IPS-11a (cell line): Measurements from ENCODE around the gene VSTM2B.

Experiments
- H3K4me3 ChIP-seq: one replicate; pipeline ENCODE4 v1.5.1; 2013; ENCODE audit warnings: low read depth, low read length, control low read depth

The VSTM2B gene

GRCh38 chr19:29495901-29496441, 29.8 kb upstream of the VSTM2B start:
- H3K4me3 ChIP-seq = no peak overlapping the region

- H3K4me3 ChIP-seq = no peak overlapping the region
Measured at GRCh38 chr19:29497241-29497640, 28.6 kb upstream of the VSTM2B start.

- H3K4me3 ChIP-seq = no peak overlapping the region
Measured at GRCh38 chr19:29497686-29498436, 27.9 kb upstream of the VSTM2B start.

- H3K4me3 ChIP-seq = no peak overlapping the region
Measured at GRCh38 chr19:29499261-29499920, 26.4 kb upstream of the VSTM2B start.

- no peak overlapping the region for H3K4me3 ChIP-seq
Measured at GRCh38 chr19:29499921-29500590, 25.7 kb upstream of the VSTM2B start.

GRCh38 chr19:29501816-29502580, 23.8 kb upstream of the VSTM2B start:
- no peak overlapping the region for H3K4me3 ChIP-seq

GRCh38 chr19:29502581-29502850, 23.3 kb upstream of the VSTM2B start:
- H3K4me3 ChIP-seq = no peak overlapping the region

GRCh38 chr19:29503140-29503758, 22.5 kb upstream of the VSTM2B start:
- H3K4me3 ChIP-seq = no peak overlapping the region

- H3K4me3 ChIP-seq = no peak overlapping the region
Measured at GRCh38 chr19:29503785-29504184, 22.0 kb upstream of the VSTM2B start.

- H3K4me3 ChIP-seq = no peak overlapping the region
Measured at GRCh38 chr19:29504454-29504853, 21.3 kb upstream of the VSTM2B start.

- no peak overlapping the region for H3K4me3 ChIP-seq
Measured at GRCh38 chr19:29505097-29505824, 20.5 kb upstream of the VSTM2B start.

GRCh38 chr19:29506619-29506911, 19.2 kb upstream of the VSTM2B start:
- no peak overlapping the region for H3K4me3 ChIP-seq

GRCh38 chr19:29507081-29507860, 18.5 kb upstream of the VSTM2B start:
- H3K4me3 ChIP-seq = no peak overlapping the region

- H3K4me3 ChIP-seq = no peak overlapping the region
Measured at GRCh38 chr19:29508181-29508580, 17.6 kb upstream of the VSTM2B start.

GRCh38 chr19:29509456-29509855, 16.3 kb upstream of the VSTM2B start:
- no peak overlapping the region for H3K4me3 ChIP-seq

GRCh38 chr19:29510701-29511265, 15.0 kb upstream of the VSTM2B start:
- no peak overlapping the region for H3K4me3 ChIP-seq

- H3K4me3 ChIP-seq = no peak overlapping the region
Measured at GRCh38 chr19:29511768-29512167, 14.0 kb upstream of the VSTM2B start.

GRCh38 chr19:29512748-29513147, 13.0 kb upstream of the VSTM2B start:
- H3K4me3 ChIP-seq = no peak overlapping the region

GRCh38 chr19:29514525-29515232, 11.1 kb upstream of the VSTM2B start:
- no peak overlapping the region for H3K4me3 ChIP-seq
